GM12865 (cell line): ENCODE results near the gene ZPLD1.

Experiments
- DNase-seq: peaks from one replicate; pipeline ENCODE4 v3.0.0; 2010; ENCODE audit warnings: low read depth
- H3K4me3 ChIP-seq: 2 replicates; pipeline ENCODE4 v1.5.1; 2011; ENCODE audit warnings: mild to moderate bottlenecking, low read depth, low read length, control low read depth
- TF ChIP-seq, protein P1 (sequence below): IDR thresholded peaks from 2 replicates; pipeline ENCODE4 v1.5.1; 2011; ENCODE audit warnings: low read length, control low read depth, low read depth, inconsistent platforms; ENCODE audit not compliant: insufficient read depth; ENCODE audit errors: missing control alignments

The ZPLD1 gene

GRCh38 chr3:102444101-102444500 is 9.3 kb downstream of the ZPLD1 start:
- no peak overlapping the region for H3K4me3 ChIP-seq
- no peak for DNase-seq
- TF ChIP-seq, protein P1, sequence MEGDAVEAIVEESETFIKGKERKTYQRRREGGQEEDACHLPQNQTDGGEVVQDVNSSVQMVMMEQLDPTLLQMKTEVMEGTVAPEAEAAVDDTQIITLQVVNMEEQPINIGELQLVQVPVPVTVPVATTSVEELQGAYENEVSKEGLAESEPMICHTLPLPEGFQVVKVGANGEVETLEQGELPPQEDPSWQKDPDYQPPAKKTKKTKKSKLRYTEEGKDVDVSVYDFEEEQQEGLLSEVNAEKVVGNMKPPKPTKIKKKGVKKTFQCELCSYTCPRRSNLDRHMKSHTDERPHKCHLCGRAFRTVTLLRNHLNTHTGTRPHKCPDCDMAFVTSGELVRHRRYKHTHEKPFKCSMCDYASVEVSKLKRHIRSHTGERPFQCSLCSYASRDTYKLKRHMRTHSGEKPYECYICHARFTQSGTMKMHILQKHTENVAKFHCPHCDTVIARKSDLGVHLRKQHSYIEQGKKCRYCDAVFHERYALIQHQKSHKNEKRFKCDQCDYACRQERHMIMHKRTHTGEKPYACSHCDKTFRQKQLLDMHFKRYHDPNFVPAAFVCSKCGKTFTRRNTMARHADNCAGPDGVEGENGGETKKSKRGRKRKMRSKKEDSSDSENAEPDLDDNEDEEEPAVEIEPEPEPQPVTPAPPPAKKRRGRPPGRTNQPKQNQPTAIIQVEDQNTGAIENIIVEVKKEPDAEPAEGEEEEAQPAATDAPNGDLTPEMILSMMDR, result no peak

GRCh38 chr3:102447272-102447671 is 12.5 kb downstream of the ZPLD1 start:
- H3K4me3 ChIP-seq, result no peak overlapping the region
- TF ChIP-seq, protein P1, result no peak
- DNase-seq, result no peak

DNA sequence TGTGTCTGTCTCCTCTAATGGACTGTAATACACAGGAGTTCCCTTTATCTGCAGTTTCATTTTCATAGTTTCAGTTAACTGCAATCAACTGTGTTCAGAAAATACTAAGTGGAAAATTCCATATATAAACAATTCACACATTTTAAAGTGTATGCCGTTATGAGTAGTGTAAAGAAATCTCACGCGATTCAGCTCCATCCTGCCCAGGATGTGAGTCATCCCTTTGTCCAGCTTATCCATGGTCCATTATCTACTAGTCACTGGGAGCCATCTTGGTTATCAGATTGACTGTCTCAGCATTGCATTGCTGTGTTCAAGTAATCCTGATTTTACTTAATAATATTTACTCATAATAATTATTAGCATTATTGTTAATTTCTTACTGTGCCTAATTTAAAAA is 14.5 kb downstream of the ZPLD1 start:
- TF ChIP-seq, protein P1, result no peak
- no peak for DNase-seq
- H3K4me3 ChIP-seq, result no peak overlapping the region

GRCh38 chr3:102449930-102450329 is 15.1 kb downstream of the ZPLD1 start:
- TF ChIP-seq, protein P1, result no peak
- H3K4me3 ChIP-seq, result no peak overlapping the region
- no peak for DNase-seq

DNA sequence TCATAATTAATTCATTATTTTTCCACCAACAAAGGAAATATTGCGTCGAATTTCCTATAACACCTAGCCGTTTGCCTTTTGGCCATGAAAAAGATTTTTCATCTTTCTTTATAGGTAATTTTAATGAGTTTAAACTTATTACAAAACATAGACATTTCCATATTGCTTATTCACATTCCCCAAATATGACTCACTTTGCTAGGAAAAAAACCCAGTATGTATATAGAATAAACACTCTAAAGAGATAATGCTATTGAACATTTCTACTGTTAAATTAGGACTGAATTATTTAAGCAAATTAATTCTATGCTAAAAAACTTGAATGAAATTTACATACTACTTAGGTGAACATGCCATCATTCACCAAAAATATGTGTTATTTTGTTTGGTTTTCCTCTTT is 16.2 kb downstream of the ZPLD1 start:
- H3K4me3 ChIP-seq, result no peak overlapping the region
- no peak for DNase-seq
- TF ChIP-seq, protein P1, result no peak

DNA sequence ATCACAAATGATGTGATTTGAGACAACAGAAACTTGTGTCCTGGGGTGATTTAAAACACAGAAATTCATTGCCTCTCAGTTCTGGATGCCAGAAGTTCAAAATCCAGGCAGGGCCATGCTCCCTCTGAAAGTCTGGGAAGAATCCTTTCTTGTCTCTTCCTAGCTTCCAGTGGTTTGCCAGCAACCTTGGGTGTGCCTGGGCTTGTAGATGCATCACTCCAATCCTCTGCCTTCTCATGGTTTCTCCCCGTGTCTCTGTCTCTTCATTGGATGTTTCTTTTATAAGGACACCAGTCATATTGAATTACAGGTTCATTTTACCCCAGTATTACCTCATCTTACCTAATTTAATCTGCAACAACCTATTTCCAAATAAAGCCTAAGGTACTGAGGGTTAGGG is 16.7 kb downstream of the ZPLD1 start:
- TF ChIP-seq, protein P1, result no peak
- no peak for DNase-seq
- no peak overlapping the region for H3K4me3 ChIP-seq

- no peak for DNase-seq
- no peak overlapping the region for H3K4me3 ChIP-seq
- TF ChIP-seq, protein P1, result no peak
These were observed 19.4 kb downstream of the ZPLD1 start for GRCh38 chr3:102454181-102454580.
